GM21367 (cell line): ENCODE data around the gene FRMD1.
"Not testable (repeated sequence)": the region's sequence is repeated elsewhere in the genome, so short reads cannot be mapped to it uniquely, and the experiment has no call there.

Experiments
- ATAC-seq: cut with Tn5 transposase; IDR thresholded peaks from one replicate; pipeline ENCODE4 v1.9.1; 2021; ENCODE audit not compliant: unreplicated experiment

Gene FRMD1

DNA sequence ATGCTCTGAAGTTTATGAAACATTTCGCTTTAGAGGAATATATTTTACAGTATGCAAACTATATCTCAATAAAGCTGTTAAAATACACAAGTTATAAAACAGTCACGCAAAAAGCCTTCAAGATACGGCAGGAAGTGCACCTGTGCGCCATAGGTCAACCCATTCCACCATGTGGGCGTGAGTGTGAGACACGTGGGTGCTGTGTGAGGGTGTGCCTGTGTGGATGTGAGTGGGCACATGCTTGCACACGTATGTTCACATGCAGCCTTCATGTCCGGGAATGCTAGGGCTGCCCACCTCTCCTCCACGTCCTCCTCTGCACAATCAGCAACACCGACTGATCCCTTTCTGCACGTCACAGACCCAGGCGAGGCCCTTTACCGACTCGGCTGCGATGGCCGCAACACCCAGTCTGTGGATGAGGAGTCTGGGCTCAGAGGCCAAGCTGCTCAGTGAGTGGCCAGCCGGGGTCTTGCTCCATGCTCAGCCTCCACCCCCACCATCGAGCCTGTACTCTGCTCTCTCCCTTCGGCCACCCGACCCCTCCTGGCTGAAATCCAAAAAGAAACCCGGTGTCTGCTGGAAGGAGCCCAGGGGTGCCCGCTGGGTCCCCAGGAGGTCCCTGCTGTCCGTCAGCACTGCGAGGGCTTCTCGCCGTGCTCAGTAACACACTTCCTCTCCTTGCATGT, 3.0 kb upstream of the FRMD1 start:
- ATAC-seq: no peak

DNA sequence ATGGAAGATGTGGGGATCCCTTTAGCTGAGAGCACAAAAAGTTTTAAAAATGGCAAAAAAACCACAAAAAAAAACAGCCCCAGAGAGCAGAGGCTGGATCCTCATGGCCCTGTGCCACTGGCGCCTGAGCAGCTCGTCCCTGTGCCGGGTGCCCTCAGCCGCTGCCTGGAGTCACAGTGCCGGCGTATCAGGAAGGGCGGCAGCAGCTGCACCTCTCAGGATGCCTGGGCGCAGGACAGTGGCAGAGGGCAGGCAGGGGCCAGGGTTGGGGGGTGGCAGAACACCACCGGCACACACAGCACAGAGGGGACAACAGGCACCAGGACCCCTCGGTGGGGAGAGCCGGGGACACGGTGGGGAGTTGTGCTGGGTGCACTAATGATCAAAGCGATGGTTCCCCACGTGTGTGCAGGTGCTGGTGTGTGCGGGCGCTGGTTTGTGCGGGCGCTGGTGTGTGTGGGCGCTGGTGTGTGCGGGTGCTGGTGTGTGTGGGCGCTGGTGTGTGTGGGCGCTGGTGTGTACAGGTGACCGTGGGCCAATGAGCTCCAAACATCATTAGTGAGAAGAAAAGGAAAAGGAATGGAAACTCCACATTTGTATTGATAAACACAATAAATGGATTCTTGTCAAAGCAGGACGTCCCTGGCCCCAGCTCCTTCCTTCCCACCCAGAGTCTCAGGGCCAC, 1.5 kb upstream of the FRMD1 start:
- no peak for ATAC-seq

DNA sequence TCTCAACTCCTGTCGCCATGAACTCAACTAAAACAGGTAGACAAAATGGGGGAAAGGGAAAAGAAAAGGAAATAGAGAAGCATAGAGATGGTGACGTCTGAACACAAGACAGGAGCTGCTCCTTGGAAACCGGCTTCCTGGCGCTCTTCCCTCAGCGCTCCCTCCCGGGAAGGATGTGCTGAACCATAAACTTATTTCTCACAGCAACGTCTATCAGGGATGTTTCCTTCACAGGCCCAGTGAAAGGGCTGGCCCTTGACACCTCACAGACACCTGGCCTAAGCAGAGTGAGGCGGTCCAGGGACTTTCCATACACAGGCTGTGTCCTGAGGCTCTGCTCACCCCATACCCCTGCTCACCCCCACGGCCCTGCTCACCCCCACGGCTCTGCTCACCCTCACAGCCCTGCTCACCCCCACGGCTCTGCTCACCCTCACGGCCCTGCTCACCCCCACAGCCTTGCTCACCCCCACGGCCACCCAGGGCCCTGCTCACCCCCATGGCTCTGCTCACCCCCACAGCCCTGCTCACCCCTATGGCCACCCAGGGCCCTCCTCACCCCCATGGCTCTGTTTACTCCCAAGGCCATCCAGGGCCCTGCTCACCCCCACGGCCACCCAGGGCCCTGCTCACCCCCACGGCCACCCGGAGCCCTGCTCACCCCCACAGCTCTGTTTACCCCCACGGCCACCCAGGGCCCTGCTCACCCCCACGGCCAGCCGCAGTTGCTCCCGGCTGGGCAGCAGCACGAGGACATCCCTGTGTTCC, 653 bp downstream of the FRMD1 start:
- no peak for ATAC-seq

DNA sequence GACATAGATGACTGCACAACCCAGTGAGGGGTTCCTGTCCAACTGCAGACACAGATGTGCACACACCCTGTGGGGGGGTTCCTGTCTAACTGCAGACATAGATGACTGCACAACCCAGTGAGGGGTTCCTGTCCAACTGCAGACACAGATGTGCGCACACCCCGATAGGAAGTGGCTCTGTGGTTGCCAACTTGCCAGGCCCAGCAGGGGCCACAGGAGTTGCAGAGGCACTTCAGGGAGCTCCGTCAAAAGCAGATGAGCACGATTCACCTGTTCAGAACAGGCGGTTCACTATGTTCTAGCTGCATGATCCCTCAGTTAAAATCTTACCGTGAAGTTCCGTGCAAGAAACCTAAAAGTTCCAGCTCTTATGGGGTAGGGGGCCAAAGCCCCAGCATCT, 1.6 kb downstream of the FRMD1 start:
- not testable (repeated sequence) for ATAC-seq

DNA sequence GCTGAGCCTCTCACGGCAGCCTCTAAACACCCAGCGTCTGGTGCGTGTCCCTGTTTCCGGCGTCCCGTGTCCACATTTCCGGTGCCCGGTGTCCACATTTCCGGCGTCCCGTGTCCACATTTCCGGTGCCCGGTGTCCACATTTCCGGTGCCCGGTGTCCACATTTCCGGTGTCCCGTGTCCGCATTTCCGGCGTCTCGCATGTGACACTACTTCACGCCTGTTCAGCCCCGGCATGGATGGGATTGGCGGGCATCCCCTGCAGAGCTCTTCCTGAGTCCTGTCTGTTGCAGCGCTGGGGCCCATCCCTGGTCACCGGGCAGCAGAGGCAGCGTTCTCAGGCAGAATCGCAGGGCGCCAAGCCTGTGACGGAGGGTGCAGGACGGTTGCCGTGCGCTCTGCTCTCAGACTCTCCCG, 3.2 kb downstream of the FRMD1 start:
- no peak for ATAC-seq

DNA sequence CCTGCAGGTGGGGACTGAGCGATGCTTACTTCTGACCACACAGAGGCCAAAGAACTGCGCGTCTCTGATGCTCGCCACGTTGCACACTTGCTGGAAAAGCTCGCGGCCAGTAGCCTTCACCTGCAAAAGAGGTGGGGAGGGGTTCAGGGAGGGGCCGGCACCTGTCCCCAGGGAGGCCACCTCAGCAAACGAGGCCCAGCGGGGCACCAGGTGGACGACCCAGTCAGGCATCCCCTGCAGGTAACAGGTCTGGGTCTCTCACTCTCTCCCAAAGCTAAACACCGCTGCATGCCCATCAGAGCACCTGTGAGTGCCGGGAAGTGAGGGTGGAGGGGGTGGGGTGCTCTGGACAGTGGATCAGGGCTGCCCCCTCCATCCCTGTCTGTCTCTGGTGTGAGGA, 3.8 kb downstream of the FRMD1 start:
- ATAC-seq: no peak

DNA sequence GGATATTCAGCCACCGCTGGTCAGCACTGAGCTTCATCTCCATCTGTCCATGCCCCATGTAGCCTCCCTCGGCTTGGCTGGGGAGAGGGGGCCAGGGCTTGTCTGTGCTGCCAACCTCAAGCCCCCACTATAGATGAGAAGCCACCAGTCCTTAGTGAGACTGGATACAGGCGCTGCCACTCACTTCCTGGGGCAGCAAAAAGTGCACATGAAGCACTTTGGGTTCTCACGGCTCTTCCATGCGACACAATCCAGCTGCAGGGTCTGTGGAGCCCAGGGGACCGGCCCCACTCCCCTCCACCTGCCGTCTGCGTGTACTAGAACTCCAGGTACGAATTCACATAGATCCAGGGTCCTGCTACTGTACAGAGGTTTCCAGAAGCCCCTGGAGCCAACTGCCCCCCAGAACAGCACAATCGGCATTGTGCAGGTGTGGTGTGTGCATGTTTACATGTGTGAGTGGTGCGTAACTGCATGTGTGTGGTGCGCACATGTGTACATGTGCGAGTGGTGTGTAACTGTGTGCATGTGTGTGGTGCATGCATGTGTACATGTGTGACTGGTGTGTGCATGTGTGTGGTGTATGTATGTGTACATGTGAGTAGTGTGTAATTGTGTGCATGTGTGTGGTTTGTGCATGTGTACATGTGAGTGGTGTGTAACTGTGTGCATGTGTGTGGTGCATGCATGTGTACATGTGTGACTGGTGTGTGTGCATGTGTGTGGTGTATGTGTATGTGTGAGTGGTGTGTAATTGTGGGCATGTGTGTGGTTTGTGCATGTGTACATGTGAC, 4.9 kb downstream of the FRMD1 start:
- no peak for ATAC-seq

DNA sequence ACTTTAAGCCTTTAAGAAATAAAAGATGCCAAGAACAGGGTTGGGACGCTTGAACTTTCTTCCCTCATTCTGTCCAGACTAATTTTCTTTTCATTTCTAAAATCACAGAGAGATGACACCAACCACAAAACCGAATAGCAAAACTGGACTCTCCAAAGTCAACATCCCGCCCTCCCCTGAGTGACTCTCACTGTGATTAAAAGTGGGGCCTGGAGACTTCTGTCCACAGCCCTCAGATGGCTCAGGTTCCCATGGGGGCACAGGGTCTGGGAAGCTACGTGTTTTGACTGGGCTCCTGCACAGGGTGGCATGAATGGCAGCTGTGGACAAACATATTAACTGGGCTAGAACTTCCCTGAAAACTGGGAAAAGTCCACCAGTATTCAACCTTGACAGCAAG, 6.3 kb downstream of the FRMD1 start:
- ATAC-seq: no peak

DNA sequence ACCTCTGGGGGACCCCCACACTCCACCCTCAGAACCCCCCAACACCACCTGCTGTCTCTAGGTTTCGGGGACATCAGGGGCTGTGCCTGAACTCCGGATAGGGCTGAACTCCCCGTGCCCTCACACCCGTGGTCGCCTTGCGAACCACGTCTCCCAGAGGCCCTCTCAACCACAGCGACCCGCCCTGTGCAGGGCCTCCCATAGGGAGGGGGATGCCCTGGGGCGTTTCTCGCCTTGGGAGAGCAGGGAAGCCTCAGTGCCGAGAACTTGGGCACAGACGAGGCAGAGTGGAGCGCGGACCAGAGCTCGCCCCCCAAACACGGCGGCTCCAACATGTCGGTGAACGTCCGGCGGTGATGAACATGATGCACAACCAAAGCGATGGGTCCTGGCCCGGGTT, 6.8 kb downstream of the FRMD1 start:
- no peak for ATAC-seq

DNA sequence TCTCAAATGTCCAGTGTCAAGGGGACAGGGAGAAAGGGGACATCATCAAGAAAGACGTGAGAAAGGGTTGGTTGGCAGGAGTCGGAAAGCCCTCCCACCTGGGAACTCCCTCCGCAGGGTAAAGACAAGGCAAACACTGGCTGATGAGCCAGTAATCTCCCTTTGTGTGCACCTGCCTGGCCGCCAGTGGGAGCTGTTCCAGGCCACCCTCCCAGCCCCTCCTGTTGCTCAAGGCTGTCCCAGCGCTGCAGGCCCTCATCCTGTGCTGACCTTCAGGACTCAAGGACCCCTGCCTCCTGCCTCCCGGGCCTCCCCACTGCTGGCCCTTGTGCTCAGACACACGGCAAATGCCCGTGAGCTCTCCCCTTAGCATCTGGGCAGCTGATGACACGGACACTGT, 7.4 kb downstream of the FRMD1 start:
- no peak for ATAC-seq

DNA sequence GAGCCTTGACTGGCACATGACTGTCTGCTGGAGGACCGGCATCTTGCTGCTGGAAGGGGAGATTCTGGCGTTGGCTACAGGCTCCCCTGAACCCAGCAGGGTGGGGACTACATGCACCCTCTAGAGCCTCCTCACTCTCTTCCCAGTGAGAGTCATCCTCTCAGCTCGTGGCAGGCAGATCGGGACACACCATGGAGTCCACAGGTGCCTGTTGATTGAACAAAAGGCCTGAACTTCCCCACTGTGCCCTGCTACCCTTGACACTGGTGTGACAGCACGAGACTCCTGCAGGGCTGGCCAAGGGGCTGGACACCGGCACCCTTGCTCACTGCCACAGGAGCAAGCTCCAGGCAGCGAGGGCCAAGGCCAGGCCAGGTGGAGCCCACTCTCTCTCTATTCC, 8.2 kb downstream of the FRMD1 start:
- ATAC-seq: no peak

DNA sequence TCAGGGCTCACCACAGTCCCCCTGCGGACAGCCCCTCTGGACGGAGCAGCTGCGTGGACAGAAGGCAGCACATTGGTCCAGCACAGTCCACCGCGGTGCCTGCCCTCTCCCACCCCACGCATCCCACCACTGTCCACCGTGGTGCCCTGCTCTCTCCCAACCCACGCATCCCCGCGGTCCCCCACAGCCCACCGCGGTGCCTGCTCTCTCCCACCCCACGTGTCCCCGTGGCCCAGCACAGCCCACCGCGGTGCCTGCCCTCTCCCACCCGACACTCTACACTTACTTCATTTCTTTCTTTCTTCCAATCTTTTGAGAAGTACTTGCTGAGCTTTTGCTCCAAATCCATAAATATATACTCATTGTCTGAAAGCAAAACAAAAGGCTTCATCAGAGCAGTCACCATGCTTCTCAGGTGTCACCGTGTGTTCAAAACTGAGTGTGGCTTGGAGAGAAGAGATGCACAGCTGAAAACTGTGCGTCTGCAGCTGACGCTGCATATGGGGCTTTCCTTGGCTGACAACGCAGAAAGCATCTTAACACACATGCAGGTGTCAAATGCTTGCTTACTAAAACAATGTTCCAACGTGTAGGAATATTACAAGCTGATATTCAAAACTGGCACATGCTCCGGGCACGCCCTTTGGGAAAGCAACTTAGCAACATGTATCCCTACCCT, 11.8 kb downstream of the FRMD1 start:
- ATAC-seq: no peak

DNA sequence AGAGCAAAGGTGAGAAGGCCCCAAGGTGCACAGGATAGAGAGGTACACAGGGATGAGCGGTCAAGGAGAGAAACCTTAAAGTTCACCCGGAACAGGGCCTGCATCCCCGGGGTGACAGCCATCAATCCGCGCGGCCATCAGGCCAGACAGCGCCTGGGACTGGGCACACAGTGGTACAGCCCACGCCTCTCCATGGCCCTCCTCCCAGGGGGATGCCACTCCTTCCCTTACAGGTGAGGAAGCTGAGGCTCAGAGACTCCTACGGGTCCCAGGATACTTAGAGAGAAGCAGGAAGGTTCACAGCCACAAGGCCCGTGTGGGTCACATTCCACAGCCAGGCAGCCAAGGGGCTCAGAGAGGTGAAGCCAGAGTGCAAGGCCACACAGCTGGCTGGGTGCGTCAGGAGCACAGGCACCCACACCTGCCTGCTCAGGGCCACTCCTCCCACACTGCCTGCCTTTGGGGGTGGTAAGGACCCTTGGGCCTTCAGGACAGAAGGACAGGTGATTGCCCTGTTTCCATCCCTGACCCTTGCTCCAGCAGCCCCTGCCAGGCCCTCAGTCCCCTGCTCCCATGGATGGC, 14.7 kb downstream of the FRMD1 start:
- no peak for ATAC-seq

DNA sequence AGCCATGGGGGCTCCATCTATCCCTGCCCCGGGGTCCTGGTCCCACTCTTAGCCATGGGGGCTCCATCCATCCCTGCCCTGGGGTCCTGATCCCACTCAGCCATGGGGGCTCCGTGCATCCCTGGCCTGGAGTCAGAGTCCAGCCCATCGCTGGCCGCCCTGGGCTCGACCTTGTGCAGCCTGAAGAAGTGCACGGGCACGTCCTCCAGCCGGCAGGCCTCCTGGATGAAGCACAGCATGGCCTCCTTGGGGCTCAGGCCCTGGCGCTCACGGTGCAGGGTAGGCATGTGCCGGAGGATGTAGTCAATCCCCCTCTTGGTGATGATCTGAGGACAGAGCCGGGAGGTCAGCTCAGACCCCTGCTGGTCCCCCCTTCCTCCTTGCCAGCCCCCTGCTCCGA, 15.6 kb downstream of the FRMD1 start:
- ATAC-seq: no peak

DNA sequence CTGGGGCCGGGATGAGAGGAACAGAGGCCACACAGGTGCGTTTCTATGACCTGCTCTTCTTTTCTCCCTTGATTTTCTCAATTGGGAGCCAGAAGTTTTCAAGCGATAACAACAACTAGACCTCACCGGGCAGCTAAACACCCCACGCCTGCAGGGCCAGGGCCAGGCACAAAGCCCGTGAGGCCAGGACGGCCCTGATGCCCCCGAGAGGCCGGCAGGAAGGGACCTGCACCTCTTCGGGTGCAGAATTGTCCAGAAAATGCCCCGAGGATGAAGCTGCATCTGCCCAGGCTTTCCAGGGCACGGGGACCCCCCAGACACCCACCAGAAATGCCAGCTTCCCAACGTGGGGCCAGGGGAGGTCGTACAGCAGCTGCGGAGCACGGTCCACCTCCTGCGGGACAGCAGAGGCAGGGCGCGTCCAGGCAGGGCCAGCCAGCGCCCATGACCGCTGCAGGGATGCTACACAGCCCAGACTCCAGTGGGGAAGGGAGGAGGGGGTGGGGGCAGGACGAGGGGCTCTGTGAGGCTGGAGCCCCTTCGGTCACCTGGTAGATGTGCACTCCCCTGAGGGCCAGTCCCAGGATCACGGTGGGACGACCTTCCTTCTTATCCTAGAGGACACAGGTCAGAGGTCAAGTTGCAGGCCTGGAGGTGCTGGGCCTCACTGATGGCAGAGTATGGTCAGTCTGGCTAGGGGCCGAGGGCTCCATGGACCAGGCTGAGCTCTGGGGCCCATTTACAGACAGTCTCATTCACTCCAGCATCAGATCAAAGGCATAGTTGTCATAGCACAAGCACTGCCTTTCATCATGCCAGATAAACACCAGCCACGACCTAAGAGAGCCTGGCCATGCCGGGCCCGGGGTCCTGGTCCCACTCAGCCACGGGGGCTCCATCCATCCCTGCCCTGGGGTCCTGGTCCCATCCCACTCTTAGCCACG, 16.4 kb downstream of the FRMD1 start:
- no peak for ATAC-seq

DNA sequence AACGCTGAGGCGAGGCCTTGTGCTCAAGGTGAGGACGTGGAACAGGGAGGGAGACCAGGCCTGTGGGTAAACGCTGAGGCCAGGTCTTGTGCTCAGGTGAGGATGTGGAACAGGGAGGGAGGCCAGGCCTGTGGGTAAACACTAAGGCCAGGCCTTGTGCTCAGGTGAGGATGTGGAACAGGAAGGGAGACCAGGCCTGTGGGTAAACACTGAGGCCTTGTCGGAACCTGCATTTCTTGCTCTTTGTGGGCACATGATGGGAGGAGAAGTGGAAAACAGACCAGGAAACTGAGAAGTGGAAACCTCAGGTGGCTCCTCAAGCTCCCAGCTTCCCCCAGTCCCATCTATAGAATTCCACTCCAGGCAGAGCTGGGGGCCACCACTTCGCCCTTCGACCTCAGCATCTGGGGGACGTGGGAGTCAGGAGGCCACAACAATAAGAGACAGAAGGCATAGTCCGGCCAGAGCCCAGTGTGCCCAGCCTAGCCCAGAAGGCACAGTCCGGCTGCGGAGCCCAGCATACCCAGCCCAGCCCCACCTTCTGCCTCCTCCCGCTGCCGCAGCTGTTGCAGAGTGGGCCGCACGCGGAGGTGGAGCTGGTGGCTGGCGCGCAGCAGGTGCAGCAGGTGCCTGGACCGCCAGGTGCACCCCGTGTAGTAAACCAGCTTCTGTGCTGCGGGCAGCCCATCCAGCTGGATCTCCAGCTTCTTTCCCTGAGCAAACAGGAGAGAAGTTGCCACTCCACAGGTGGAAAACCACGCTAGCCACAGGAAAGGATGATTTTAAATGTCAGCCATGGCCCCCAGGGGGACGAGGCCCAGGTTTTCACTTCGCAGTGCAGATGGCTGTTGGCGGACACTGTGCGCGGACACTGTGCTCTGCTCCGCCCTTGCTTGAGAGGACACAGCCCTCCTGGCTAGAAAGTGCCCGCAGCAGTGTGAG, 17.5 kb downstream of the FRMD1 start:
- ATAC-seq: no peak

DNA sequence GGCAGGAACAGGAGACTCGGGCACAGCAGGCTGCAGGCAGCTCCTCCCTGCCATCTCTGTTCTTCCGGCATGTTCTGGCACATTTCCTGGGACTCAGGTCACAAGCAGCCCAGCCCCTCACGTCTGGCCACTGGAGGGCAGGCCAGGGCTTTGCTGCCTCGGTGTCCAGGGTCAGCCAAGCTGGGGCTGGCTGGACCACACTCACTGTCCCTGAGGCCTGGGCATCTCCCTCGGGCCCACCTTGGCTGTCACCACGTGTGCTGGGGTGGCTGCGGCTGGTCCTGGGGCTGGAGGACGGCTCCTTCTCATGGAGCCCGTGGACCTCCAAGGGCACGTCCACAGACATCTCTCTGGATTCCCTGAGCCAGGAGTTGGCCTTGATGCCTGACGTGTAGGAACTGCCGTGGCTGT, 18.5 kb downstream of the FRMD1 start:
- ATAC-seq: no peak
